ENCODE data around the gene BMERB1. TPM values are rescaled to one million over a fixed set of nuclear protein-coding genes. Genes with fewer than 3 reads are reported as not detected.
"Not testable (repeated sequence)": the region's sequence is repeated elsewhere in the genome, so short reads cannot be mapped to it uniquely, and the experiment has no call there.

Gene BMERB1
- total and polyA plus RNA-seq, 4 donors: 5.6 to 33.3 (median 9.0) TPM

DNA sequence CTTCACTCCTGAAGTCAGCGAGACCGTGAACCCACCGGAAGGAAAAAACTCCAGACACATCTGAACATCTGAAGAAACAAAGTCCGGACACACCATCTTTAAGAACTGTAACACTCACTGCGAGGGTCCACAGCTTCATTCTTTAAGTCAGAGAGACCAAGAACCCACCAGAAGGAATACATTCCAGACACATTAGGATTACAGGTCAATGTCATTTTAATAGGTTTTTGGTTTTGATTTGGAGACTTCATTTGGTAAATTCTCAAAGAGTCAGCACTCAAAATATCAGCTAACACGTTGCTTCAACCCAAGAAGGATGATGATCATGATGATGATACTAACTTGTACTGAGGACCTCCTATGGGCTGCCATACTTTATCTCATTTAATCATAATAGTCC is 7.6 kb upstream of the BMERB1 start:
- no peak for DNase-seq (ENCODE audit: low spot score)
- no peaks in the 10 kb centered on the region for H3K36me3 ChIP-seq (ENCODE audit: control insufficient read depth in 4 of 4, insufficient read depth in 3 of 4, low read depth in 1 of 4, low read length in 3 of 4)
- H3K4me3 ChIP-seq (ENCODE audit: low read depth in 1 of 3, low read length in 3 of 3): no peak overlapping the region
- WGBS: 88% methylated on average over 6 of the region's 6 CpGs
- no peak overlapping the region for H3K9ac ChIP-seq (ENCODE audit: low read depth in 1 of 2, low read length in 2 of 2)
- H3K27me3 ChIP-seq (ENCODE audit: control insufficient read depth in 4 of 4, insufficient read depth in 4 of 4, low read length in 3 of 4): no peaks in the 10 kb centered on the region
- TF ChIP-seq FOXA2 (IDR thresholded peaks at IDR 0.05) (no peak), JUND (IDR thresholded peaks at IDR 0.05) (no peak), NR2F2 (IDR thresholded peaks at IDR 0.05) (no peak), FOXA1 (IDR thresholded peaks at IDR 0.05) (no peak), RAD21 (IDR thresholded peaks at IDR 0.05) (no peak)
- TF ChIP-seq, protein P1, sequence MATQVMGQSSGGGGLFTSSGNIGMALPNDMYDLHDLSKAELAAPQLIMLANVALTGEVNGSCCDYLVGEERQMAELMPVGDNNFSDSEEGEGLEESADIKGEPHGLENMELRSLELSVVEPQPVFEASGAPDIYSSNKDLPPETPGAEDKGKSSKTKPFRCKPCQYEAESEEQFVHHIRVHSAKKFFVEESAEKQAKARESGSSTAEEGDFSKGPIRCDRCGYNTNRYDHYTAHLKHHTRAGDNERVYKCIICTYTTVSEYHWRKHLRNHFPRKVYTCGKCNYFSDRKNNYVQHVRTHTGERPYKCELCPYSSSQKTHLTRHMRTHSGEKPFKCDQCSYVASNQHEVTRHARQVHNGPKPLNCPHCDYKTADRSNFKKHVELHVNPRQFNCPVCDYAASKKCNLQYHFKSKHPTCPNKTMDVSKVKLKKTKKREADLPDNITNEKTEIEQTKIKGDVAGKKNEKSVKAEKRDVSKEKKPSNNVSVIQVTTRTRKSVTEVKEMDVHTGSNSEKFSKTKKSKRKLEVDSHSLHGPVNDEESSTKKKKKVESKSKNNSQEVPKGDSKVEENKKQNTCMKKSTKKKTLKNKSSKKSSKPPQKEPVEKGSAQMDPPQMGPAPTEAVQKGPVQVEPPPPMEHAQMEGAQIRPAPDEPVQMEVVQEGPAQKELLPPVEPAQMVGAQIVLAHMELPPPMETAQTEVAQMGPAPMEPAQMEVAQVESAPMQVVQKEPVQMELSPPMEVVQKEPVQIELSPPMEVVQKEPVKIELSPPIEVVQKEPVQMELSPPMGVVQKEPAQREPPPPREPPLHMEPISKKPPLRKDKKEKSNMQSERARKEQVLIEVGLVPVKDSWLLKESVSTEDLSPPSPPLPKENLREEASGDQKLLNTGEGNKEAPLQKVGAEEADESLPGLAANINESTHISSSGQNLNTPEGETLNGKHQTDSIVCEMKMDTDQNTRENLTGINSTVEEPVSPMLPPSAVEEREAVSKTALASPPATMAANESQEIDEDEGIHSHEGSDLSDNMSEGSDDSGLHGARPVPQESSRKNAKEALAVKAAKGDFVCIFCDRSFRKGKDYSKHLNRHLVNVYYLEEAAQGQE (IDR thresholded peaks at IDR 0.05): no peak
- TF ChIP-seq, protein P2, sequence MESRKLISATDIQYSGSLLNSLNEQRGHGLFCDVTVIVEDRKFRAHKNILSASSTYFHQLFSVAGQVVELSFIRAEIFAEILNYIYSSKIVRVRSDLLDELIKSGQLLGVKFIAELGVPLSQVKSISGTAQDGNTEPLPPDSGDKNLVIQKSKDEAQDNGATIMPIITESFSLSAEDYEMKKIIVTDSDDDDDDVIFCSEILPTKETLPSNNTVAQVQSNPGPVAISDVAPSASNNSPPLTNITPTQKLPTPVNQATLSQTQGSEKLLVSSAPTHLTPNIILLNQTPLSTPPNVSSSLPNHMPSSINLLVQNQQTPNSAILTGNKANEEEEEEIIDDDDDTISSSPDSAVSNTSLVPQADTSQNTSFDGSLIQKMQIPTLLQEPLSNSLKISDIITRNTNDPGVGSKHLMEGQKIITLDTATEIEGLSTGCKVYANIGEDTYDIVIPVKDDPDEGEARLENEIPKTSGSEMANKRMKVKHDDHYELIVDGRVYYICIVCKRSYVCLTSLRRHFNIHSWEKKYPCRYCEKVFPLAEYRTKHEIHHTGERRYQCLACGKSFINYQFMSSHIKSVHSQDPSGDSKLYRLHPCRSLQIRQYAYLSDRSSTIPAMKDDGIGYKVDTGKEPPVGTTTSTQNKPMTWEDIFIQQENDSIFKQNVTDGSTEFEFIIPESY (IDR thresholded peaks at IDR 0.05): no peak
- TF ChIP-seq, protein P3, sequence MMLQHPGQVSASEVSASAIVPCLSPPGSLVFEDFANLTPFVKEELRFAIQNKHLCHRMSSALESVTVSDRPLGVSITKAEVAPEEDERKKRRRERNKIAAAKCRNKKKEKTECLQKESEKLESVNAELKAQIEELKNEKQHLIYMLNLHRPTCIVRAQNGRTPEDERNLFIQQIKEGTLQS (IDR thresholded peaks at IDR 0.05): no peak
- no peak overlapping the region for H3K27ac ChIP-seq (ENCODE audit: low read depth in 1 of 2, low read length in 2 of 2)
- H3K9me3 ChIP-seq (ENCODE audit: control insufficient read depth in 4 of 4, low read length in 3 of 4): no peaks in the 10 kb centered on the region
- peaks cover 0 to 10% (median 3%) of the 10 kb centered on the region in 4 donors for H3K4me1 ChIP-seq (ENCODE audit: control insufficient read depth in 4 of 4, insufficient read depth in 4 of 4, low read length in 3 of 4)

DNA sequence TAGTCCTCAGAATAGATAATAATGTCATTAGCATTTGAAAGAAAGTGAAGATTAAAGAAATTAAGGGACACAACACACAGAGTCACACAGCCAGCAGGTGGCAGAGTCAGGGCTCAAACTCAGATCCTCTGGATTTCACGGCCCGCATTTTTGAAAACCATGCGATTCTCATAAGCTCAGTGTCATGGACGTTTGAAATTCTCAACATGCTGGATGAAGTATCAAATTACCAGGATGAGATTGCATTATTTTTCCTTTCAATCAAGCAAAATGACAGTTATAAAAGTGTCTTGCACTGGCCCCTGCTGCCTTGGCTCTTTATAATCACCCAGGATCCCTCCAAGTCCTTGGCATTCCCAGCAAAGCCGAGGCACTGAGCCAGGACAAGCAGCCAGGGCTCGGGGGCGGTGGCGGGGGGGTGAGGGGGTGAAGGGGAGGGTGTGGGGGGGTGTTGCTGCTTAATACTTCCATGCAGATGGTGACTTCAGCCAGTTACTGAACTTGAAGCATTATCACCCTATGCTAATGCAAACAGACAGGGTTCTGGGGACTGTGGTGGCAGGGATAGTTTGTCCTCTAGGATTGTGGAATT is 6.6 kb upstream of the BMERB1 start:
- Histone ChIP-seq H3K4me3 (ENCODE audit: low read depth in 1 of 3, low read length in 3 of 3) (peak overlapping the region in 1 of 3 donors; percentile 33), H3K9me3 (ENCODE audit: control insufficient read depth in 4 of 4, low read length in 3 of 4) (no peaks in the 10 kb centered on the region), H3K9ac (ENCODE audit: low read depth in 1 of 2, low read length in 2 of 2) (peak overlapping the region in 1 of 2 donors; percentile 28), H3K27ac (ENCODE audit: low read depth in 1 of 2, low read length in 2 of 2) (peak overlapping the region in 1 of 2 donors; percentile 57), H3K27me3 (ENCODE audit: control insufficient read depth in 4 of 4, insufficient read depth in 4 of 4, low read length in 3 of 4) (no peaks in the 10 kb centered on the region), H3K36me3 (ENCODE audit: control insufficient read depth in 4 of 4, insufficient read depth in 3 of 4, low read depth in 1 of 4, low read length in 3 of 4) (no peaks in the 10 kb centered on the region), H3K4me1 (ENCODE audit: control insufficient read depth in 4 of 4, insufficient read depth in 4 of 4, low read length in 3 of 4) (peaks cover 0 to 3% (median 0%) of the 10 kb centered on the region in 4 donors)
- TF ChIP-seq HNF4A (conservative IDR thresholded peaks at IDR 0.05): peak in 1 of 2 donors; percentile 11
- TF ChIP-seq, protein P4, sequence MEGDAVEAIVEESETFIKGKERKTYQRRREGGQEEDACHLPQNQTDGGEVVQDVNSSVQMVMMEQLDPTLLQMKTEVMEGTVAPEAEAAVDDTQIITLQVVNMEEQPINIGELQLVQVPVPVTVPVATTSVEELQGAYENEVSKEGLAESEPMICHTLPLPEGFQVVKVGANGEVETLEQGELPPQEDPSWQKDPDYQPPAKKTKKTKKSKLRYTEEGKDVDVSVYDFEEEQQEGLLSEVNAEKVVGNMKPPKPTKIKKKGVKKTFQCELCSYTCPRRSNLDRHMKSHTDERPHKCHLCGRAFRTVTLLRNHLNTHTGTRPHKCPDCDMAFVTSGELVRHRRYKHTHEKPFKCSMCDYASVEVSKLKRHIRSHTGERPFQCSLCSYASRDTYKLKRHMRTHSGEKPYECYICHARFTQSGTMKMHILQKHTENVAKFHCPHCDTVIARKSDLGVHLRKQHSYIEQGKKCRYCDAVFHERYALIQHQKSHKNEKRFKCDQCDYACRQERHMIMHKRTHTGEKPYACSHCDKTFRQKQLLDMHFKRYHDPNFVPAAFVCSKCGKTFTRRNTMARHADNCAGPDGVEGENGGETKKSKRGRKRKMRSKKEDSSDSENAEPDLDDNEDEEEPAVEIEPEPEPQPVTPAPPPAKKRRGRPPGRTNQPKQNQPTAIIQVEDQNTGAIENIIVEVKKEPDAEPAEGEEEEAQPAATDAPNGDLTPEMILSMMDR (IDR thresholded peaks at IDR 0.05; ENCODE audit: low read depth, low read length, missing input control): peak; percentile 77
- peak; percentile 86 to 88 for TF ChIP-seq RAD21 (IDR thresholded peaks at IDR 0.05)
- peak; percentile 7 to 18 for TF ChIP-seq RXRA (IDR thresholded peaks at IDR 0.05)
- TF ChIP-seq FOXA1 (IDR thresholded peaks at IDR 0.05): no peak
- no peak for TF ChIP-seq HNF4G (IDR thresholded peaks at IDR 0.05)
- peak; percentile 57 for DNase-seq (ENCODE audit: low spot score)
- WGBS: 5% methylated on average over 8 of the region's 8 CpGs

DNA sequence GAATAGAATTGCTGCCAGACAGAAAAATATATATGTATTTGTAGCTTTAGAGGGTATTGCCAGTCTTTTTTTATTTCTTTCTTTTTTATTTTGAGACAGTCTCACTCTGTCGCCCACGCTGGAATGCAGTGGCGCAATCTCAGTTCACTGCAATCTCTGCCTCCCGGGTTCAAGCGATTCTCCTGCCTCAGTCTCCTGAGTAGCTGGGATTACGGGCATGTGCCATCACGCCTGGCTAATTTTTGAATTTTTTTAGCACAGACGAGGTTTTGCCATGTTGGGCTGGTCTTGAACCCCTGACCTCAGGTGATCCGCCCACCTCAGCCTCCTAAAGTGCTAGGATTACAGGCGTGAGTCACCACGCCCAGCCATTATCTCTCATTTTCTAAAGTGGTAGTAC is 3.5 kb upstream of the BMERB1 start:
- 82% methylated on average over 11 of the region's 11 CpGs for WGBS

More for the DNA sequence above, 3.5 kb upstream of the BMERB1 start:
- peaks cover 2 to 12% (median 6%) of the 10 kb centered on the region in 4 donors for H3K4me1 ChIP-seq (ENCODE audit: control insufficient read depth in 4 of 4, insufficient read depth in 4 of 4, low read length in 3 of 4)
- not testable (repeated sequence) for DNase-seq (ENCODE audit: low spot score); H3K4me3 ChIP-seq (ENCODE audit: low read depth in 1 of 3, low read length in 3 of 3); H3K9ac ChIP-seq (ENCODE audit: low read depth in 1 of 2, low read length in 2 of 2); H3K27ac ChIP-seq (ENCODE audit: low read depth in 1 of 2, low read length in 2 of 2); H3K27me3 ChIP-seq (ENCODE audit: control insufficient read depth in 4 of 4, insufficient read depth in 4 of 4, low read length in 3 of 4); H3K36me3 ChIP-seq (ENCODE audit: control insufficient read depth in 4 of 4, insufficient read depth in 3 of 4, low read depth in 1 of 4, low read length in 3 of 4); H3K9me3 ChIP-seq (ENCODE audit: control insufficient read depth in 4 of 4, low read length in 3 of 4)
